Adrenal gland (tissue), 12 donors: ENCODE data around the gene RING1. TPM values are rescaled to one million over a fixed set of nuclear protein-coding genes. Genes with fewer than 3 reads are reported as not detected.

Experiments
- DNase-seq, 7 donors: peaks; one replicate each; pipeline ENCODE4 v3.0.0-alpha.2; 2019 to 2020
- H3K27ac ChIP-seq, 5 donors: fragments of 200-600 bp; sonication (generic) in 4 of 5; 1 replicate in 3 of 5; 2 replicates in 2 of 5; pipeline versions ENCODE4 v1.5.1 to v1.8.0; 2016 to 2020; ENCODE audit warnings: mild to moderate bottlenecking in 1 of 5
- H3K27me3 ChIP-seq: fragments of 200-600 bp; 2 replicates; pipeline ENCODE4 v1.8.0; 2021
- H3K36me3 ChIP-seq, 2 donors: fragments of 200-600 bp; replicated peaks in 1 of 2; 1 replicate in 1 of 2; 2 replicates in 1 of 2; pipeline versions ENCODE4 v1.5.1 to v1.8.0; 2018 to 2022
- H3K4me1 ChIP-seq, 2 donors: fragments of 200-600 bp; replicated peaks in 1 of 2; 1 replicate in 1 of 2; 2 replicates in 1 of 2; pipeline versions ENCODE4 v1.5.1 to v1.8.0; 2018 to 2021
- H3K4me3 ChIP-seq, 4 donors: fragments of 200-600 bp; sonication (generic) in 3 of 4; one replicate each; pipeline ENCODE4 v1.5.1; 2016 to 2018
- H3K9me3 ChIP-seq, 3 donors: fragments of 200-600 bp; sonication (generic) in 1 of 3; replicated peaks in 1 of 3; 1 replicate in 2 of 3; 2 replicates in 1 of 3; pipeline versions ENCODE4 v1.5.1 to v1.8.0; 2016 to 2021
- CTCF ChIP-seq, 6 experiments: fragments of 450-650 bp in 4 of 6; fragments of 200-600 bp in 2 of 6; sonication (generic) in 1 of 6; IDR thresholded peaks; 1 replicate in 5 of 6; 2 replicates in 1 of 6; pipeline versions ENCODE4 v1.5.1 to v1.8.0; 2016 to 2021; ENCODE audit warnings: antibody characterized with exemption in 6 of 6, mild to moderate bottlenecking in 2 of 6, moderate library complexity in 1 of 6
- POLR2A ChIP-seq, 2 donors: fragments of 450-650 bp; IDR thresholded peaks; one replicate each; pipeline ENCODE4 v1.6.1; 2017; ENCODE audit warnings: antibody characterized with exemption in 2 of 2, mild to moderate bottlenecking in 2 of 2, moderate library complexity in 1 of 2
- WGBS, 4 donors: extraction: QIAGEN DNeasy Blood & Tissue Kit in 2 of 4; methylation state at CpG; one replicate each; pipeline versions ENCODE4 v1.1.5 to v1.1.7; 2013 to 2017; 5-methylcytosine and 5-hydroxymethylcytosine counted together
- intact Hi-C, 2 donors: fragments of 100-400 bp; cut with DNase I; formaldehyde crosslinking; loops; one replicate each; pipeline versions ENCODE4 v1.14.1 to v1.15.0; 2022 to 2023
- polyA plus RNA-seq, 3 donors: library from polyadenylated mRNA; stranded (reverse); fragments of 200-250 nt in 2 of 3; fragments of 350-450 nt in 1 of 3; fragmentation: Illumina TruSeq in 1 of 3; extraction: RNeasy Lipid Tissue Mini Kit (QIAGEN cat#74804) in 1 of 3; gene quantifications; one replicate each; pipeline ENCODE4 v1.2.3, GENCODE V29; 2013 to 2014
- total RNA-seq, 9 donors: library from RNA; depleted of rRNA in 4 of 9; stranded (reverse); fragments of >200 nt in 4 of 9; fragments of 120-200 nt in 1 of 9; fragmentation: NEBNext Ultra II Directional in 1 of 9; extraction: Animal tissue kit (Norgen Biotek cat#: 25700) in 1 of 9; gene quantifications; one replicate each; pipeline versions ENCODE4 v1.1.0 to v1.2.4, GENCODE V29; 2013 to 2023
- donor health status: healthy with polysubstance abuse.
- donor health status: Bipolar disorder and iron deficiency.
- donor health status: DM: yes; HTN: yes; CAD: no.
- donor health status: DM: no; HTN: no; CAD: no.
- donor health status: DM: no; HTN: no; CAD: no.
- donor health status: DM: yes; HTN: yes; CAD: no.

The RING1 gene
- total and polyA plus RNA-seq, 12 donors: 8.5 to 107 (median 32.4) TPM

DNA sequence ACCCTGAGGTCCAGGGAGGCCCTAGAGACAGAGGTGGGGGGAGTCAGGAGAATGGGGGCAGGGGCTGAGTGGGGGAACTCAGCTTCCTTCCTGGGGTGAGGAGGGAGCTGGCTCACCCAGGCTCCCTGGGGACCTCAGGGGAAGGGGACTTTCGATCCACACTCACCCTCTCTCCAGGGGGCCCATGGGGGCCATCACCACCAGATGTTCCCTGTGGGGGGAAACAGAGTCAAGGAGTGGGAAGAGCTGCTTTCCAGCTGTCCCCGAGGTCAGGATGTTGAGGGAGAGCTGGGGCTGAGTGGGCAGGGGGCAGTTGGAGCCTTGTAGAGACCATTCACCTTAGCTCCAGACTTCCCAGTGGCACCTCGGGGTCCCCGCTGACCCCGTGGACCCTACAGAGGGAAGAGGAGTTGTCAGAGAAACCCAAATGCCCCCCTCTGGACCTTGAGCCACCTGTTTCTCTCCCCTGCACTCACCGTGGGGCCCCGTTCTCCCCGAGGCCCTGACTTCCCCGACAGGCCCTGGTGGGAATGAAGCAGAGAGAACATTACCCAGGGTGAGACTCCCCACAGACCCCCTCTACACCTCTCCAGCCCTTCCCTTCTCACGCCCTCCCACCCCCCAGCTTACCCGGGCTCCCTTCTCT lies 34.6 kb upstream of the RING1 start:
- Histone ChIP-seq H3K36me3 (no peaks in the 10 kb centered on the region), H3K4me3 (no peak overlapping the region), H3K27me3 (no peaks in the 10 kb centered on the region), H3K4me1 (no peaks in the 10 kb centered on the region), H3K27ac (no peak overlapping the region), H3K9me3 (no peaks in the 10 kb centered on the region)
- intact Hi-C loops: no loop called here
- no peak for TF ChIP-seq POLR2A (IDR thresholded peaks at IDR 0.05)
- no peak for TF ChIP-seq CTCF (IDR thresholded peaks at IDR 0.05)
- DNase-seq: no peak
- 65 to 78% (median 70%) methylated on average over 7 to 11 of the region's 11 CpGs for WGBS, 4 donors

GRCh38 chr6:33174784-33175183 lies 33.5 kb upstream of the RING1 start:
- no peaks in the 10 kb centered on the region for H3K4me1 ChIP-seq
- no peaks in the 10 kb centered on the region for H3K27me3 ChIP-seq
- no peak overlapping the region for H3K27ac ChIP-seq
- 73 to 93% (median 89%) methylated on average over 4 of the region's 4 CpGs for WGBS, 4 donors
- DNase-seq: no peak
- H3K36me3 ChIP-seq: no peaks in the 10 kb centered on the region
- intact Hi-C loops: loop anchor here in 1 of 2 donors (5.0 kb wide), 1 partner anchor 58 kb away; no protein-coding TSS in a partner anchor
- no peaks in the 10 kb centered on the region for H3K9me3 ChIP-seq
- no peak for TF ChIP-seq CTCF (IDR thresholded peaks at IDR 0.05)
- TF ChIP-seq POLR2A (IDR thresholded peaks at IDR 0.05): no peak
- no peak overlapping the region for H3K4me3 ChIP-seq

DNA sequence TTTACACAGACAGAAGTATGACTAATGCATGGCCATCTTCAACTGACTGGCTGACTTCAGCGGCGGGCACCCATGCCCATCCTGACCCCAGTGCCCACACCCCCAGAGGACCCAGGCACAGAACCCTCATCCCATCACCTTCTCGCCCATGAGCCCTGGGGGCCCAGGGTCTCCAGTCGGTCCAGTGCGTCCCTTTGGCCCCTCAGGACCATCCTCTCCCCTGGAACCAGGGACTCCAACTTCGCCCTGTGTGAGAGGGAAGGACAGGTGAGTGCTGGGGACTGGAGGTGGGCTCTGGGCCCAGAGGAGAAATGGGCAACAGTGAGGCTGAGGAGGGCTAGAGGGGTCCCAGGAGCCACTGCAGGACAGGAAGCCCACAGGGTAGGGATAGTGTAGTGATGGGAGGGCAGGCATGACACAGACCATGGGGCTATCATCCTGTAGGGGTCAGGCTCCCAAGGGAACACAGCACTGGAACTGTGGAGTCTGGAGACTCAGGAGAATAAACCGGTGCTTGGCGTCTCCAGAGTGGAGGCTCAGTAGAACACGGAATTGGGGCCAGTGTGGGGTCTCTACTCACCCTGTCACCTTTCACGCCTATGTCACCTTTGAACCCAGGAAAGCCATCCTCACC lies 32.7 kb upstream of the RING1 start:
- no peaks in the 10 kb centered on the region for H3K9me3 ChIP-seq
- no peak for DNase-seq
- no peaks in the 10 kb centered on the region for H3K27me3 ChIP-seq
- no peaks in the 10 kb centered on the region for H3K36me3 ChIP-seq
- H3K4me3 ChIP-seq: no peak overlapping the region
- TF ChIP-seq CTCF (IDR thresholded peaks at IDR 0.05) (no peak), POLR2A (IDR thresholded peaks at IDR 0.05) (no peak)
- 62 to 87% (median 79%) methylated on average over 7 to 10 of the region's 10 CpGs for WGBS, 4 donors
- intact Hi-C loops: loop anchor here in 1 of 2 donors (5.0 kb wide), 1 partner anchor 57 kb away; no protein-coding TSS in a partner anchor
- H3K4me1 ChIP-seq: no peaks in the 10 kb centered on the region
- no peak overlapping the region for H3K27ac ChIP-seq

DNA sequence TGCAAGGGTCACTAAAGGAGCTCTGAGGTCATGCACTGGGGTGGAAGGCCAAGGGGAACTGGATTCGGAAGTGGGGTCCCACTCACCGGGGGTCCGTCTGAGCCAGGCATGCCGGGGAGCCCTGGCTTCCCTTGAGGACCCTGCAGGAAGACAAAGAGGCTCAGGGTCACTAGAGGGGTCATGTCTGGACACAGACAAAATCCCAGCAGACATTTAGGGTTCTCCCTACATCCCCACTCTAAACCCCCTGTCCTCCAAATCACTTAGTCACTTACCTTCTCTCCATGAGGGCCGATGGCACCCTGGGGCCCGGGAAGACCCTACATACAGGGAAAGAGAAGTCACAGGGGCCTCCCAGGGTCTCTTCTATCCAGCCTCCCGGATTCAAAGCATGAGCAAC lies 31.4 kb upstream of the RING1 start:
- DNase-seq: no peak
- no peak overlapping the region for H3K27ac ChIP-seq
- no peaks in the 10 kb centered on the region for H3K36me3 ChIP-seq
- 85 to 97% (median 89%) methylated on average over 3 to 7 of the region's 7 CpGs for WGBS, 4 donors
- no peak for TF ChIP-seq POLR2A (IDR thresholded peaks at IDR 0.05)
- no peaks in the 10 kb centered on the region for H3K4me1 ChIP-seq
- H3K9me3 ChIP-seq: no peaks in the 10 kb centered on the region
- no peaks in the 10 kb centered on the region for H3K27me3 ChIP-seq
- H3K4me3 ChIP-seq: no peak overlapping the region
- intact Hi-C loops: loop anchor here in 1 of 2 donors (5.0 kb wide), 1 partner anchor 55 kb away; no protein-coding TSS in a partner anchor
